ENCODE data around the gene SEC14L2. TPM values are rescaled to one million over a fixed set of nuclear protein-coding genes. Genes with fewer than 3 reads are reported as not detected.
"Not testable (repeated sequence)": the region's sequence is repeated elsewhere in the genome, so short reads cannot be mapped to it uniquely, and the experiment has no call there.

The SEC14L2 gene
- total RNA-seq, 2 experiments from 2014 or later = 5.6 to 7.4 TPM

- H3K27me3 Mint-ChIP-seq = peaks cover 10% of the 10 kb centered on the region
- H3K27ac Mint-ChIP-seq; DNase-seq; H3K4me1 Mint-ChIP-seq; H3K4me3 Mint-ChIP-seq; H3K36me3 Mint-ChIP-seq (ENCODE audit: low read depth); H3K9me3 Mint-ChIP-seq; POLR2A ChIA-PET; CTCF ChIA-PET: not testable (repeated sequence)
Measured at GRCh38 chr22:30451488-30451887, 54.7 kb downstream of the SEC14L2 start.

DNA sequence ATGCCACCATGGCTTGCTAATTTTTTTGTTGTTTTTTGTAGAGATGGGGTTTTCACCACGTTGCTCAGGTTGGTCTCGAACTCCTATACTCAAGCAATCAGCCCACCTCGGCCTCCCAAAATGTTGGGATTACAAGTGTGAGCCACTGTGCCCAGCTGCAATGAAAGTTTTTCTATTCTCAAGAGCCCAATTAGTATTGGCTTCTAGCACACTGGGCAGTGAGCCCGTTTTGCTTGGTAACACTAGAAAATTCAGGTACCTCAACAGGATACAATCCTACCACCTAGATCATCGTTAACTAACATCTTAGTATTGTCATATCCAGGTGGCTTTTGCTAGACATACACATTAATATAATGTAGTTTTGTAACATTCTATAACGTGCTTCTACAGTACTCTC, 56.0 kb downstream of the SEC14L2 start:
- Mint-ChIP-seq H3K9me3 (peaks cover 2% of the 10 kb centered on the region), H3K27ac (no peak overlapping the region), H3K4me3 (no peak overlapping the region), H3K36me3 (ENCODE audit: low read depth) (no peaks in the 10 kb centered on the region), H3K27me3 (peaks cover 10% of the 10 kb centered on the region), H3K4me1 (no peaks in the 10 kb centered on the region)
- POLR2A ChIA-PET = no interaction called here
- no peak for DNase-seq
- CTCF ChIA-PET = interaction anchor here (1.0 to 1.1 kb wide), 2 partner anchors 9 to 35 kb away, joined by 3 to 6 read pairs; no protein-coding TSS in a partner anchor

GRCh38 chr22:30453731-30454510, 57.1 kb downstream of the SEC14L2 start:
- Mint-ChIP-seq H3K4me3 (no peak overlapping the region), H3K27me3 (peaks cover 10% of the 10 kb centered on the region), H3K9me3 (peaks cover 2% of the 10 kb centered on the region), H3K36me3 (ENCODE audit: low read depth) (no peaks in the 10 kb centered on the region), H3K27ac (no peak overlapping the region), H3K4me1 (peaks cover under 1% of the 10 kb centered on the region)
- CTCF ChIA-PET = interaction anchor here (1.0 kb wide), 1 partner anchor 34 kb away, joined by 3 read pairs; no protein-coding TSS in a partner anchor
- POLR2A ChIA-PET = interaction anchor here (0.6 kb wide), 1 partner anchor 39 kb away, joined by 3 read pairs; no protein-coding TSS in a partner anchor
- peak; percentile 45 for DNase-seq

- Mint-ChIP-seq H3K4me1 (peaks cover 8% of the 10 kb centered on the region), H3K27me3 (peaks cover 10% of the 10 kb centered on the region), H3K27ac (no peak overlapping the region), H3K36me3 (ENCODE audit: low read depth) (no peaks in the 10 kb centered on the region), H3K4me3 (no peak overlapping the region), H3K9me3 (peaks cover 2% of the 10 kb centered on the region)
- CTCF ChIA-PET = no interaction called here
- DNase-seq = no peak
- POLR2A ChIA-PET = no interaction called here
Measured at GRCh38 chr22:30455075-30455840, 58.4 kb downstream of the SEC14L2 start.

DNA sequence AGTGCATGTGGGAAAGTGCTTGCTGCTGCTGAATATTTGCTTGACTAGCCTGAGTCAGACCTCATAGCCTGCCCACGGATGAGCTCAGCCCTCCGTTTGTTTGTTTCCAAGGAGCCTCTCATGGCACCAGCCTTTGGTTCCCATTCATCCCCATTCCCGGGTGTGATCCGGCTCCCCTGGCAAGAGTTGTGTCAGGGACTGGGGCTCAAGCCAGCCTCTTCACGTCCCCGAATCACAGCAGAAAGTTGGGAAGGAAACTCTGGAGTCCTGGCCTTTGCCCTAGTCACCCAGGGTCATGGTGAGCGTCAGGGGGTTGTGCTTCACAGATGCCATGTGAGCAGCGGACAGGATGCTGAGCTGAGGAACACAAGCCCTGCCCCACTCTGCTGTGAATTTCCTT, 61.2 kb downstream of the SEC14L2 start:
- POLR2A ChIA-PET = interaction anchor here (0.6 kb wide), 1 partner anchor 1060 kb away, joined by 3 read pairs; no protein-coding TSS in a partner anchor
- Mint-ChIP-seq H3K27ac (no peak overlapping the region), H3K4me3 (no peak overlapping the region), H3K36me3 (ENCODE audit: low read depth) (no peaks in the 10 kb centered on the region), H3K9me3 (peaks cover 2% of the 10 kb centered on the region), H3K4me1 (peaks cover 8% of the 10 kb centered on the region), H3K27me3 (peaks cover 2% of the 10 kb centered on the region)
- CTCF ChIA-PET = no interaction called here
- no peak for DNase-seq

DNA sequence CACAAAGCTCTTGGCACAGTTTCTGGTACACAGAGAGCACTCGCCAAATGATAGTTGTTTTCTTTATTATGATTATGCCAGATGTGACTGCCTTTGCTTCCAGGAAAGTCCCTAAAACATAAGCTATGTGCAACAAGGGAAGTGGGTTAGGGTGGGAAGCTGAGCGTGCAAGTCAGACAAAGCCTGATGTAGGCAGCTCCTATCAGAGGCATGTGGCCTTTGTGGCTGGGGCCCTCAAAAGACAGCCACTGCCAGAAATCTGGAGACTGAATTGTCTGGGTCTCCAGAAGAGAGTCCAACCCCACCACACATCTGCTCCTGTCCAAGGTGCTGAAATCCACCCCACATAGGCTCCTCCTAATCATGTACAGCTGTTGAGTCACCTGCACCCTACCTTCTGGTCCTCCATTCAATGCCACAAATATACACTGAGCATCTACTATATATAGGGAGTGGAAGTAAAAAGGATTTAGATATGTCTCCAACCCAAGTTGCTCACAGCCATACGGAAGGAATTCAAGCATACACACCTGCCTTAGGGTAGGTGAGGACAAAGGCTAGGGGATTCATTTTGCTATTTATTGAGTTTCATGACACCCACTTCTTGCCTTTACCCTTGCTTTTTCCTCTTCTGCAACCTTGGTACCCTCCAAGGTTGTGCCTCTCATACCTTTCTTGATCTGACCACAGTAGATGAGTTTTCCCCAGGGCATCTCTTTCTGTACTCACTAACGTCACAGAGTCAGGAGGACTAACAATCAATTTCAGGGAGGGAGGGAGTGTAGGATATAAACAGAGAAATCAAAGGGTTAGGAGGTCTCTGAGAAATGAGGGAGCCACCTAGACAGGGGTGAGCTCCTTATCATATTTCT, 62.6 kb downstream of the SEC14L2 start:
- POLR2A ChIA-PET = interaction anchor here (0.7 to 1.1 kb wide), 2 partner anchors 9 to 23 kb away, joined by 3 read pairs; no protein-coding TSS in a partner anchor
- CTCF ChIA-PET = no interaction called here

DNA sequence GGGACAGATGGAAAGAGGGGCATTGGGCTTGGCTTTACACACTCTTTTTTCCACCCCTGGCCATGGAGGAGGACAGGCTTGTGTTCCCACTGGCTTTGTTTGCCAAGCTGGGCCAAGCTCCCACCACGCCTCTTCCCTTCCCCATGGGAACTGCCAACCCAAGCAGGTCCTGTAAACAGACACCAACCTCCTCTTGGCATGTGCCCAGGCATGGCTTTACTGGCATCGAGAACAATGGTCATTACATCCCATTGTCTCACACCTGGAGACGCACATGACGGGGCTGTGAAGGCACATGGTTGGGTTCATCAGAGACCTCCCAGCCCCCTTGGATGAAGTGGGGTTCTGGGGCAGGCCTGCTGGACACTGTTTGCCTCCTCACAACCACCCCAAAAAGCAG, 63.3 kb downstream of the SEC14L2 start:
- H3K27ac Mint-ChIP-seq = no peak overlapping the region
- H3K4me1 Mint-ChIP-seq = peaks cover 8% of the 10 kb centered on the region
- H3K4me3 Mint-ChIP-seq = no peak overlapping the region
- H3K9me3 Mint-ChIP-seq = peaks cover 2% of the 10 kb centered on the region
- DNase-seq = no peak
- no peaks in the 10 kb centered on the region for H3K36me3 Mint-ChIP-seq (ENCODE audit: low read depth)
- CTCF ChIA-PET = no interaction called here
- POLR2A ChIA-PET = no interaction called here
- peaks cover 8% of the 10 kb centered on the region for H3K27me3 Mint-ChIP-seq

More for the DNA sequence above, 62.6 kb downstream of the SEC14L2 start:
- peak; percentile 49 for DNase-seq
- no peak overlapping the region for H3K27ac Mint-ChIP-seq
- H3K4me1 Mint-ChIP-seq = peaks cover 8% of the 10 kb centered on the region
- H3K27me3 Mint-ChIP-seq = peaks cover 2% of the 10 kb centered on the region
- H3K9me3 Mint-ChIP-seq = peaks cover 2% of the 10 kb centered on the region
- H3K4me3 Mint-ChIP-seq = no peak overlapping the region
- no peaks in the 10 kb centered on the region for H3K36me3 Mint-ChIP-seq (ENCODE audit: low read depth)

GRCh38 chr22:30460555-30460954, 63.7 kb downstream of the SEC14L2 start:
- H3K4me3 Mint-ChIP-seq = not testable (repeated sequence)
- peaks cover 11% of the 10 kb centered on the region for H3K27me3 Mint-ChIP-seq

DNA sequence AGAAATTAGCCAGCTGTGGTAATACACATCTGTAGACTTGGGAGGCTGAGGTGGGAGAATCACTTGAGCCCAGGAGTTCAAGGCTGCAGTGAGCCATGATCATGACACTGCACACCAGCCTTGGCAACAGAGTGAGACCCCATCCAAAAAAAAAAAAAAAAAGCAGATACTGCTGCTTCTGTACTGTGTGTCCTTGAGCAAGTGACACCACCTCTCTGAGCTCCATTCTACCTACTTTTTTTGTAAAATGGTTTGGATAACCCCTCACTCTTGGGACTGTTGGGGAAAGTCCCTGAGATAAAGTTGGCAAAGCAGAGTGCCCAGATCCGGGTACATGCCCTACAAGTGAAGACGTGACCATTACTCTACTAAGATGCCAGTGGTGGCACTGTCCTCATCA, 72.3 kb downstream of the SEC14L2 start:
- Mint-ChIP-seq H3K4me3 (no peak overlapping the region), H3K9me3 (no peaks in the 10 kb centered on the region), H3K36me3 (ENCODE audit: low read depth) (no peaks in the 10 kb centered on the region), H3K27ac (no peak overlapping the region), H3K4me1 (peaks cover 19% of the 10 kb centered on the region), H3K27me3 (peaks cover 27% of the 10 kb centered on the region)
- ChIA-PET POLR2A (no interaction called here), CTCF (no interaction called here)
- DNase-seq = no peak

More at GRCh38 chr22:30460555-30460954, 63.7 kb downstream of the SEC14L2 start:
- H3K9me3 Mint-ChIP-seq; CTCF ChIA-PET; H3K4me1 Mint-ChIP-seq; POLR2A ChIA-PET; DNase-seq; H3K27ac Mint-ChIP-seq; H3K36me3 Mint-ChIP-seq (ENCODE audit: low read depth): not testable (repeated sequence)

DNA sequence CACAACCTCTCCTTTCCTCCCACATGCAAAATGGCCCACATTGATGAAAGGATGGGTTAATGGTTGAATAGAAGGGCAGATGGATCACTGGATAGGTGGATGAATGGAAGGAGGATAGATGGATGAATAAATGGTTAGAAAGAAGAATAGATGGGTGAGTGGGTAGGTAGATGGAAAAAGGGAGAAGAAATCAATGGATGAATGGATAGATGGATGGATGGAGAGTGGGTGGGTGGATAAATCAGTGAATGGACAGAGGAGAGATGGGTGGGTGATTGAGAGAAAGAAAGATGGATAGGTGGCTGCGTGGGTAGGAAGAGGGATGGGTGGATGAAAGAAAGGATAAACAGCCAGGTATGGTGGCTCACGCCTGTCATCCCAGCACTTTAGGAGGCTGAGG, 73.8 kb downstream of the SEC14L2 start:
- ChIA-PET POLR2A (no interaction called here), CTCF (no interaction called here)
- Mint-ChIP-seq H3K27ac (peak overlapping the region; percentile 38), H3K9me3 (no peaks in the 10 kb centered on the region), H3K27me3 (peaks cover 20% of the 10 kb centered on the region), H3K4me3 (no peak overlapping the region), H3K36me3 (ENCODE audit: low read depth) (no peaks in the 10 kb centered on the region), H3K4me1 (peaks cover 19% of the 10 kb centered on the region)
- DNase-seq = no peak

- Mint-ChIP-seq H3K27me3 (peaks cover 16% of the 10 kb centered on the region), H3K4me3 (no peak within 1 kb of the TSS), H3K4me1 (peaks cover 19% of the 10 kb centered on the region), H3K9me3 (no peaks in the 10 kb centered on the region), H3K27ac (no peak within 1 kb of the TSS), H3K36me3 (ENCODE audit: low read depth) (no peaks in the 10 kb centered on the region)
- ChIA-PET CTCF (no interaction called here), POLR2A (no interaction called here)
- no peak for DNase-seq
Measured at GRCh38 chr22:30471616-30472318, 74.9 kb downstream of the SEC14L2 start, which contains the start of gene SEC14L3. TSS of gene SEC14L3 (minus strand) at chr22:30472017. CDS start at chr22:30471958, 59 bp downstream.

- Mint-ChIP-seq H3K27ac (no peak overlapping the region), H3K27me3 (peaks cover 11% of the 10 kb centered on the region), H3K4me3 (no peak overlapping the region), H3K36me3 (ENCODE audit: low read depth) (no peaks in the 10 kb centered on the region), H3K9me3 (no peaks in the 10 kb centered on the region), H3K4me1 (peaks cover 19% of the 10 kb centered on the region)
- ChIA-PET CTCF (no interaction called here), POLR2A (no interaction called here)
- DNase-seq = no peak
Measured at GRCh38 chr22:30472994-30473720, 76.3 kb downstream of the SEC14L2 start.
